Trophoblast cell (in vitro differentiated cells and primary cell): ENCODE results near the gene MALRD1.

Source experiments
- DNase-seq, 2 donors: peaks; one replicate each; pipeline ENCODE4 v3.0.0-alpha.2; 2016
- H2AFZ ChIP-seq: 2 replicates; pipeline ENCODE4 v1.6.1; 2013; ENCODE audit warnings: low read length, moderate library complexity, mild to moderate bottlenecking; ENCODE audit not compliant: insufficient read depth, poor library complexity
- H2AK5ac ChIP-seq: 2 replicates; pipeline ENCODE4 v1.6.1; 2013; ENCODE audit warnings: mild to moderate bottlenecking, low read length
- H2BK120ac ChIP-seq: 2 replicates; pipeline ENCODE4 v1.6.1; 2013; ENCODE audit warnings: low read length, mild to moderate bottlenecking, moderate library complexity; ENCODE audit not compliant: insufficient read depth, poor library complexity
- H2BK12ac ChIP-seq: 2 replicates; pipeline ENCODE4 v1.6.1; 2013; ENCODE audit warnings: mild to moderate bottlenecking, low read length, moderate library complexity
- H2BK5ac ChIP-seq: 2 replicates; pipeline ENCODE4 v1.6.1; 2013; ENCODE audit warnings: low read length, low read depth, moderate library complexity, mild to moderate bottlenecking; ENCODE audit not compliant: poor library complexity
- H3K14ac ChIP-seq: 2 replicates; pipeline ENCODE4 v1.6.1; 2013; ENCODE audit warnings: mild to moderate bottlenecking, low read length
- H3K18ac ChIP-seq: 2 replicates; pipeline ENCODE4 v1.6.1; 2013; ENCODE audit warnings: mild to moderate bottlenecking, low read length
- H3K23ac ChIP-seq: 2 replicates; pipeline ENCODE4 v1.6.1; 2013; ENCODE audit warnings: low read length
- H3K27ac ChIP-seq: 2 replicates; pipeline ENCODE4 v1.5.1; 2013; ENCODE audit warnings: low read depth, mild to moderate bottlenecking, inconsistent platforms, low read length, moderate library complexity
- H3K27me3 ChIP-seq: 2 replicates; pipeline ENCODE4 v1.6.1; 2013; ENCODE audit warnings: inconsistent platforms, mild to moderate bottlenecking, low read length, moderate library complexity; ENCODE audit not compliant: insufficient read depth
- H3K36me3 ChIP-seq, 2 experiments: 1 replicate in 1 of 2; 2 replicates in 1 of 2; pipeline ENCODE4 v1.6.1; 2013; ENCODE audit warnings: low read length in 2 of 2, mild to moderate bottlenecking in 2 of 2, moderate library complexity in 1 of 2; ENCODE audit not compliant: insufficient read depth in 2 of 2, control insufficient read depth in 1 of 2
- H3K4ac ChIP-seq: 2 replicates; pipeline ENCODE4 v1.6.1; 2013; ENCODE audit warnings: low read depth, mild to moderate bottlenecking, low read length, moderate library complexity
- H3K4me1 ChIP-seq, 2 experiments: 1 replicate in 1 of 2; 2 replicates in 1 of 2; pipeline ENCODE4 v1.6.1; 2013; ENCODE audit warnings: low read length in 2 of 2, mild to moderate bottlenecking in 2 of 2, moderate library complexity in 1 of 2; ENCODE audit not compliant: insufficient read depth in 2 of 2, control insufficient read depth in 1 of 2
- H3K4me2 ChIP-seq: 2 replicates; pipeline ENCODE4 v1.6.1; 2013; ENCODE audit warnings: inconsistent platforms, mild to moderate bottlenecking, low read length, moderate library complexity
- H3K4me3 ChIP-seq: 2 replicates; pipeline ENCODE4 v1.5.1; 2013; ENCODE audit warnings: mild to moderate bottlenecking, low read depth, low read length, inconsistent platforms
- H3K79me1 ChIP-seq: one replicate; pipeline ENCODE4 v1.6.1; 2013; ENCODE audit warnings: low read length
- H3K79me2 ChIP-seq: 2 replicates; pipeline ENCODE4 v1.6.1; 2013; ENCODE audit warnings: low read length, mild to moderate bottlenecking; ENCODE audit not compliant: control insufficient read depth, insufficient read depth, poor library complexity
- H3K9ac ChIP-seq: 2 replicates; pipeline ENCODE4 v1.6.1; 2013; ENCODE audit warnings: mild to moderate bottlenecking, low read length
- H3K9me3 ChIP-seq: 2 replicates; pipeline ENCODE4 v1.6.1; 2013; ENCODE audit warnings: low read depth, mild to moderate bottlenecking, control low read depth, inconsistent platforms, low read length; ENCODE audit not compliant: insufficient read depth
- H4K12ac ChIP-seq: 2 replicates; pipeline ENCODE4 v1.6.1; 2013; ENCODE audit warnings: low read depth, mild to moderate bottlenecking, low read length, moderate library complexity
- H4K8ac ChIP-seq: 2 replicates; pipeline ENCODE4 v1.6.1; 2013; ENCODE audit warnings: low read depth, mild to moderate bottlenecking, low read length, moderate library complexity
- H4K91ac ChIP-seq: one replicate; pipeline ENCODE4 v1.6.1; 2013; ENCODE audit warnings: low read depth, mild to moderate bottlenecking, low read length, moderate library complexity
- WGBS: extraction: QIAGEN DNeasy Blood & Tissue Kit; methylation state at CpG from one replicate; pipeline ENCODE4 v1.1.7; 2013; ENCODE audit warnings: missing lambda C conversion rate; ENCODE audit not compliant: insufficient read length, insufficient coverage; ENCODE audit errors: extremely low coverage; 5-methylcytosine and 5-hydroxymethylcytosine counted together

Gene MALRD1

DNA sequence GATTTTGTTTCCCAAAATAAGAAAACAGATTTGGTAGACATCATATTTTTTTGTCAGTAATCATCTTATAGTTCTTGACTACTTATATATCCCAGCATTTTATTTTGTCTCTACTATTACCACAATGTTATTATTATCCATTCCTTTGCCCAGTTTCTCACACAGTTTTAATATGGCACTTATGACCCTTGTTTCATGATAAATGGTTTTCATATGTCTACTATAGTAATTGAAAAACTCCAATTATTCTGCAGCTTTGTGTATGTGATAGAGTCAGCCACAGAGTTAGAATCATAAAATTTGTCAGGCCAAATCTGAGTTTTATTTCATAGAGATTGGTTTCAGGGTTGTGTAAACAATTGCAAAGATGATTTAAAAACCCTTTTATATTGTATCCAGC lies 203.9 kb downstream of the MALRD1 start:
- Histone ChIP-seq H3K4me1 (no peaks in the 10 kb centered on the region), H4K12ac (no peak overlapping the region), H4K8ac (no peak overlapping the region), H2BK120ac (no peak overlapping the region), H2BK12ac (no peak overlapping the region), H2AFZ (no peak overlapping the region), H3K79me2 (no peaks in the 10 kb centered on the region), H3K79me1 (no peaks in the 10 kb centered on the region), H2BK5ac (no peak overlapping the region), H3K4ac (no peak overlapping the region), H4K91ac (no peak overlapping the region), H3K27me3 (no peaks in the 10 kb centered on the region), H3K18ac (no peak overlapping the region), H2AK5ac (no peak overlapping the region), H3K23ac (no peak overlapping the region), H3K27ac (no peak overlapping the region), H3K4me2 (no peak overlapping the region), H3K9ac (no peak overlapping the region), H3K36me3 (no peaks in the 10 kb centered on the region), H3K4me3 (no peak overlapping the region), H3K14ac (no peak overlapping the region), H3K9me3 (no peaks in the 10 kb centered on the region)
- no peak for DNase-seq

DNA sequence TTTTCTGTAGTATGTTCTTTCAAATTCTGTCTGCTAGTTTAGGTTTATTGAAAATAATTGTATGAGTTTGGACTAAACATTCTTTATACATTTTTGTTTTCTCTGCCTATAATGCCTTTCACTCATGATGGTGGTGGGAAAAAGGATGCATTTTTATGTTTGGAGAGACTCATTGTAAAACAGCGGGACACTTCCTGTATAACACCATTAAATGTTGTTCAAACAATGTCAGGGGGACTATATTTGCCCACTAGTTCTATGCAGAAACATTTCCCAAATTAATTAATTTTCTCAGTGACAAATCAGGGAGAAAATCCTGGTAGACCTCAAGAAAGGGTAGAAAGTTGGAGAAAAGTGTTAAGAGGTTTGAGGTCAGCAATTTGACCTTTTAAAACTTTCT lies 207.7 kb downstream of the MALRD1 start:
- Histone ChIP-seq H3K79me1 (no peaks in the 10 kb centered on the region), H3K9me3 (no peaks in the 10 kb centered on the region), H2AK5ac (no peak overlapping the region), H2BK5ac (no peak overlapping the region), H2BK120ac (no peak overlapping the region), H3K4me1 (no peaks in the 10 kb centered on the region), H4K12ac (no peak overlapping the region), H3K23ac (no peak overlapping the region), H3K9ac (no peak overlapping the region), H3K4me2 (no peak overlapping the region), H3K27me3 (no peaks in the 10 kb centered on the region), H3K18ac (no peak overlapping the region), H2BK12ac (no peak overlapping the region), H3K27ac (no peak overlapping the region), H3K36me3 (no peaks in the 10 kb centered on the region), H3K14ac (no peak overlapping the region), H3K4ac (no peak overlapping the region), H3K79me2 (no peaks in the 10 kb centered on the region), H4K8ac (no peak overlapping the region), H4K91ac (no peak overlapping the region), H2AFZ (no peak overlapping the region), H3K4me3 (no peak overlapping the region)
- no CpG with 5 or more reads among the region's 1 CpG for WGBS
- DNase-seq: no peak

DNA sequence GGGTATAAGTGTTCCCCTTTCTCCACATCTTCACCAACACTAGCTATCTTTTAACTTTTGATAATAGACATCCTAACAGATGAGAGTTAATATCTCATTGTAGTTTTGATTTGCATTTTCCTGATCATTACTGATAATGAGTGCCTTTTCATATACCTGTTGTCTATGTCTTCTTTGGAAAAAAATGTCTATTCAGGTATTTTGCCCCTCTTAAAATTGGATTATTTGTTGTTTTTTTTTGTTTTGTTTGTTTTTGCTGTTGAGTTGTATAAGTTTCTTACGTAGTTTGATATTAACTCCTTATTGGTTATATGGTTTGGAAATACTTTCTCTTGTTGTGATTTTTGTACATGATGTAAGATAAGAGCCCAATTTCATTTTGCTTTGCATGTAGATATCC lies 214.7 kb downstream of the MALRD1 start:
- DNase-seq: no peak
- H4K91ac ChIP-seq: no peak overlapping the region
- WGBS: no CpG with 5 or more reads among the region's 1 CpG

DNA sequence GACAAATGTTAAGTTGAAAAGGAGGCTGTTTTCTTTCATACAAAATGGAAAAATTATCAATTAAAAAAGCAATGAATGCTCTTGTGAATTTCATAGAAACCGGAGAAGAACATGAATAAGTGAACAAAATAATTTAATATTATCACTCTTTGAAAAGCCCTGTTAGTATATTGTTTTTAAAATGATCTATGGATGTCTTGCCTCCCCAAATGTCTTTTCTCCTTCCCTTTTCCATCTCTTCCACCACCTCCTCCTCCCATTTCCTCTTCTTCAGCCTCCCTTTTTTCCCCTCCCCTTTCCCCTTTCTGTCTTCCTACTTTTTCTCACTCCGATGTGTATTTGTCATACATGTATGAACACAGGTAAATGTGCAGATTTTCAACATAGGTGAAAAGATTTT lies 234.7 kb downstream of the MALRD1 start:
- WGBS: no CpG with 5 or more reads among the region's 2 CpGs
- no peak overlapping the region for H2AK5ac ChIP-seq
- no peak overlapping the region for H3K4ac ChIP-seq
- no peak overlapping the region for H3K14ac ChIP-seq
- H3K27ac ChIP-seq: no peak overlapping the region
- H3K23ac ChIP-seq: no peak overlapping the region
- no peaks in the 10 kb centered on the region for H3K9me3 ChIP-seq
- no peak overlapping the region for H4K91ac ChIP-seq
- no peaks in the 10 kb centered on the region for H3K79me2 ChIP-seq
- H2BK12ac ChIP-seq: no peak overlapping the region
- no peak for DNase-seq
- no peaks in the 10 kb centered on the region for H3K27me3 ChIP-seq
- H3K18ac ChIP-seq: no peak overlapping the region
- H3K79me1 ChIP-seq: no peaks in the 10 kb centered on the region
- H4K12ac ChIP-seq: no peak overlapping the region
- H3K4me2 ChIP-seq: no peak overlapping the region
- H4K8ac ChIP-seq: no peak overlapping the region
- no peak overlapping the region for H2AFZ ChIP-seq
- no peak overlapping the region for H3K9ac ChIP-seq
- H3K4me1 ChIP-seq: no peaks in the 10 kb centered on the region
- H3K36me3 ChIP-seq: no peaks in the 10 kb centered on the region
- H3K4me3 ChIP-seq: no peak overlapping the region
- H2BK5ac ChIP-seq: no peak overlapping the region
- H2BK120ac ChIP-seq: no peak overlapping the region

More for the DNA sequence above, 214.7 kb downstream of the MALRD1 start:
- no peaks in the 10 kb centered on the region for H3K79me2 ChIP-seq
- no peak overlapping the region for H3K27ac ChIP-seq
- H4K12ac ChIP-seq: no peak overlapping the region
- H3K18ac ChIP-seq: no peak overlapping the region
- H3K27me3 ChIP-seq: no peaks in the 10 kb centered on the region
- H3K4me2 ChIP-seq: no peak overlapping the region
- no peak overlapping the region for H4K8ac ChIP-seq
- no peak overlapping the region for H2AK5ac ChIP-seq
- H3K4ac ChIP-seq: no peak overlapping the region
- no peak overlapping the region for H3K23ac ChIP-seq
- H3K79me1 ChIP-seq: no peaks in the 10 kb centered on the region
- no peaks in the 10 kb centered on the region for H3K9me3 ChIP-seq
- no peaks in the 10 kb centered on the region for H3K36me3 ChIP-seq
- H2BK5ac ChIP-seq: no peak overlapping the region
- H2BK12ac ChIP-seq: no peak overlapping the region
- H3K4me3 ChIP-seq: no peak overlapping the region
- H3K14ac ChIP-seq: no peak overlapping the region
- no peak overlapping the region for H3K9ac ChIP-seq
- H2AFZ ChIP-seq: no peak overlapping the region
- H2BK120ac ChIP-seq: no peak overlapping the region
- no peaks in the 10 kb centered on the region for H3K4me1 ChIP-seq

DNA sequence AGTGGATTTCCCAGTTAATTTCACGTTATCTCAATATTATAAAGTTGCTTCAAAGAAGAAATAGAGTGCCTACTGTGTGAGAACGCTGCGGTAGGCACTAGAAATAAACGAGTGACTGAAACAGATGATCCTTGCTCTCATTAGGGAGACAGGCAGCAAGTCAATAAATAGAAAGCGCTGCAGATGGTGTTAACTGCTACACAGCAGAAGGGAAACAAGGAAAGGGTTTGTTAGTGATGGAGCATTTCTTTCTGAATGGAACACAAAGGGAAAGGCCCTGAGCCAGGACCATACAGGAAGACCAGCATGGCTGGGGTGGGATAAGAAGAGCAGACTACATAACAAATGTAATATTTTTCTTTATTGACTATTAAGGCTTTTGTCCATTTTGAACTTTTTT lies 235.2 kb downstream of the MALRD1 start:
- Histone ChIP-seq H3K4me1 (no peaks in the 10 kb centered on the region), H2AFZ (no peak overlapping the region)
- WGBS: no CpG with 5 or more reads among the region's 5 CpGs

More for the DNA sequence above, 235.2 kb downstream of the MALRD1 start:
- Histone ChIP-seq H3K4ac (no peak overlapping the region), H3K4me2 (no peak overlapping the region), H2BK120ac (no peak overlapping the region), H2BK5ac (no peak overlapping the region), H3K4me3 (no peak overlapping the region), H3K23ac (no peak overlapping the region), H4K12ac (no peak overlapping the region), H3K27me3 (no peaks in the 10 kb centered on the region), H2BK12ac (no peak overlapping the region), H3K14ac (no peak overlapping the region), H3K18ac (no peak overlapping the region), H3K79me2 (no peaks in the 10 kb centered on the region), H3K9ac (no peak overlapping the region), H4K8ac (no peak overlapping the region), H3K9me3 (no peaks in the 10 kb centered on the region), H3K36me3 (no peaks in the 10 kb centered on the region), H3K27ac (no peak overlapping the region), H4K91ac (no peak overlapping the region), H3K79me1 (no peaks in the 10 kb centered on the region), H2AK5ac (no peak overlapping the region)
- DNase-seq: no peak
